Measurements from ENCODE around the gene SPATA16. TPM values are rescaled to one million over a fixed set of nuclear protein-coding genes. Genes with fewer than 3 reads are reported as not detected.
"Not testable (repeated sequence)": the region's sequence is repeated elsewhere in the genome, so short reads cannot be mapped to it uniquely, and the experiment has no call there.

Gene SPATA16, protein sequence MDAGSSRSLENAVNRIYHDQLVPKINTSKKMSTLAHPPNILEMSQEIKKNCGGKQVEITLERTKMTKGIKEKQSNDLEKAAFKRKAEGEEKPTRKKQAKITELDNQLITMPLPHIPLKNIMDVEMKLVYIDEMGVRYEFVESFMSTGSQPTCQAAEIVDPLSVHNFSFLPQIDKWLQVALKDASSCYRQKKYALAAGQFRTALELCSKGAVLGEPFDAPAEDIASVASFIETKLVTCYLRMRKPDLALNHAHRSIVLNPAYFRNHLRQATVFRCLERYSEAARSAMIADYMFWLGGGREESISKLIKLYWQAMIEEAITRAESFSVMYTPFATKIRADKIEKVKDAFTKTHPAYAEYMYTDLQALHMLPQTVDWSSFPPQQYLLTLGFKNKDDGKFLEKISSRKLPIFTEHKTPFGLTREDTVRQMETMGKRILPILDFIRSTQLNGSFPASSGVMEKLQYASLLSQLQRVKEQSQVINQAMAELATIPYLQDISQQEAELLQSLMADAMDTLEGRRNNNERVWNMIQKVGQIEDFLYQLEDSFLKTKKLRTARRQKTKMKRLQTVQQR
- total RNA-seq (not detected), polyA plus RNA-seq (not detected)
- long read RNA-seq, donor 1: 0 reads
- long read RNA-seq, donor 2: 0 reads
- long read RNA-seq, donor 3: 0 reads
- long read RNA-seq, donor 4: 0 reads

DNA sequence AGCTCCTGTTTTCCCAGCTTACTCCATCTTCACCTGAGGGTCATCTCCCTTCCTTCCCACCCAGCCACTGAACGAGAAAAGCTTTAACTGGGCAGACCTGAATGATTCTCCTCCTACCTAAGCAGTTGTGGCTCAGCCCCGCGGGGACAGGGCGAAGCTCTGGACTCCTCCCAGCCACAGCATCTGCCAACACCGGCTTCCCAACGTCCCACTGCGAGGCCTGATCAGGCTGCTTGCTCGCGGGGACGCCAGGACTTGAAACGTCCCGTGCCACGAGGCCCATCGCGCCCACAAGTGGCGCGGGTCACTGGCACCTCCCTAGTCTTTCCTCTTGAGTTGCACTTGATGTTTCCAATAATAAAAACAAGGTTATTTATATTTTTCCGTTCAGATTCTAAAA, at the start of gene SPATA16:
Gene SPATA16, minus strand, starts transcription at position 250 of the 400 bp plus-strand sequence. CDS start 23,504 bp downstream, outside the sequence.
- DNase-seq (no peak), ATAC-seq (no peak)
- H3K27me3 ChIP-seq (ENCODE audit: control insufficient read depth, insufficient read depth): no peaks in the 10 kb centered on the region
- no peaks in the 10 kb centered on the region for H3K9me3 ChIP-seq (ENCODE audit: control insufficient read depth, low read length)
- 90% methylated on average over 18 of the region's 18 CpGs for WGBS
- no peak within 1 kb of the TSS for H3K27ac ChIP-seq (ENCODE audit: low read length)
- intact Hi-C loops (cut with DNase I): no loop called here
- no peak within 1 kb of the TSS for H3K4me3 ChIP-seq (ENCODE audit: low read length)
- no peaks in the 10 kb centered on the region for H3K4me1 ChIP-seq (ENCODE audit: control insufficient read depth, insufficient read depth, low read length)

DNA sequence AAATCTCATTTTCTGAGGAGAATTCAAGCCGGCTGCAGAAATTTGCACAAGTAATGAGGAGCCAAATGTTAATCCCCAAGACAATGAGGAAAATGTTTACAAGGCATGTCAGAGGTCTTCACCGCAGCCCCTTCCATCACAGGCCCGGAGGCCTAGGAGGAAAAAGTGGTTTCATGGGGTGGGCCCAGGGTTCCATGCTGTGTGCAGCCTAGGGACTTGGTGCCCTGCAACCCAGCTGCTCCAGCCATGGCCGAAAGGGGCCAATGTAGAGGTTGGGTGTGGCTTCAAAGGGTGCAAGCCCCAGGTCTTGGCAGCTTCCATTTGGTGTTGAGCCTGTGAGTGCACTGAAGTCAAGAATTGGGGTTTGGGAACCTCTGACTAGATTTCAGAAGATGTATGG, 42.0 kb upstream of the SPATA16 start:
- H3K4me3 ChIP-seq (ENCODE audit: low read length); DNase-seq; intact Hi-C loops (cut with DNase I); H3K4me1 ChIP-seq (ENCODE audit: control insufficient read depth, insufficient read depth, low read length); H3K9me3 ChIP-seq (ENCODE audit: control insufficient read depth, low read length); H3K27ac ChIP-seq (ENCODE audit: low read length); ATAC-seq; H3K27me3 ChIP-seq (ENCODE audit: control insufficient read depth, insufficient read depth): not testable (repeated sequence)
- WGBS: 89% methylated on average over 4 of the region's 4 CpGs

DNA sequence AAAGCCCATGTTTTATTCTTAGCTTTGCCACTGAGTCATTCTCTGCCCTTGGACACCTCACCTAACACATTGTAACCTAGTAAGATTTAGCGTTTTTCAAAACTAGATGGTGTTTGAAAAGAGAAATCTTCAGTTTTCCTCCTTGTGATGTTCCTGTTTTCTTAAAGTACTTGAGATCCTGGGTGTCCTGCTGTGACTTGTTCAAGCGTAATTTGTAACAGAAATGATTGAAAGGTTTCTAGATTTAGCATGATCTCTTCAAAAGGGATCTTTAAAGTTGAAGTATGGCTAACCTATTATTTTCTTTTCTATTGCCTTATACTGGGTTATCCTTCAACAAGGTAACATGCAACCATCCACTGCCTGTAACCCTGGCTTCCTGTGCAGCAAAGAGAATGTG, 32.6 kb upstream of the SPATA16 start:
- H3K27me3 ChIP-seq (ENCODE audit: control insufficient read depth, insufficient read depth): no peaks in the 10 kb centered on the region
- 49% methylated on average over 2 of the region's 2 CpGs for WGBS
- DNase-seq (no peak), ATAC-seq (no peak)
- no peak overlapping the region for H3K27ac ChIP-seq (ENCODE audit: low read length)
- intact Hi-C loops (cut with DNase I): no loop called here
- no peaks in the 10 kb centered on the region for H3K9me3 ChIP-seq (ENCODE audit: control insufficient read depth, low read length)
- no peaks in the 10 kb centered on the region for H3K4me1 ChIP-seq (ENCODE audit: control insufficient read depth, insufficient read depth, low read length)
- no peak overlapping the region for H3K4me3 ChIP-seq (ENCODE audit: low read length)

DNA sequence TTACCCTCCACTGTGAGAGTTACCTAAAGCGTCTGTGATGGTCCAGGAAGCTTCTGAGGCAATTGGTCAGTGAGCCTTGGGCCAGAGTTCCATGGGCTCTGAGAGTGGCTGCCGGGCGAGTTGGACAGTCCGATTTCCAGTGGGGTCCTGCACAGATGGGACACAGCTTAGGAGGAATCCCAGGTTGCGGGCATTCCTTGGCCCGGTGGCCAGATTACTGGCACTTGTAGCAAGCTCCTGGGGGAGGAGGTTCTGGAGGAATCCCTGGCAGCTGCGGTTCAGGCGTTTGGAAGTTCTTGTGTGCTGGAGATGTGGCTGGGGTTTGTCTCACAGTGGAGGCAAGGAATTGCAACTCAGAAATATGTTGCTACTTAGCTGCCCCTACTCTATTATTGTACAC, 18.1 kb upstream of the SPATA16 start:
- H3K27me3 ChIP-seq (ENCODE audit: control insufficient read depth, insufficient read depth); H3K9me3 ChIP-seq (ENCODE audit: control insufficient read depth, low read length); DNase-seq; ATAC-seq; intact Hi-C loops (cut with DNase I); H3K4me1 ChIP-seq (ENCODE audit: control insufficient read depth, insufficient read depth, low read length); H3K27ac ChIP-seq (ENCODE audit: low read length); H3K4me3 ChIP-seq (ENCODE audit: low read length): not testable (repeated sequence)
- WGBS: 91% methylated on average over 8 of the region's 8 CpGs

DNA sequence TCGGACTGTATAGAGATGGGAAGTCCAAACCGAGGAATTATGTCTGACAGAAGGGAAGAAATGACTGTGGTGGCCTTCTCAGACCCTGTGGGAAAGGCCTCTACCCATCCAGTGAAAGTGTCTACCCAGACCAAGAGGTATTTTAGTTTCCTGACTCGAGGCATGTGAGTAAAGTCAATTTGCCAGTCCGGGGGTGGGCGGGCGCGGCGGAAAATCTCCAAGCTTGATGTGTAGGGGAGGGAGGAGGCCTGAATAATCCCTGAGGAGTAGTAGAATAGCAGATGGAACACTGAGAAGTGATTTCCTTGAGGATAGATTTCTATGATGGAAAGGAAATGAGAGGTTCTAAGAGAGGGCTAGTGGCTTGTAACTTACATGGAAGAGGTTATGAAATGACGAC, 15.5 kb upstream of the SPATA16 start:
- H3K4me3 ChIP-seq (ENCODE audit: low read length); DNase-seq; intact Hi-C loops (cut with DNase I); H3K27ac ChIP-seq (ENCODE audit: low read length); H3K27me3 ChIP-seq (ENCODE audit: control insufficient read depth, insufficient read depth); H3K4me1 ChIP-seq (ENCODE audit: control insufficient read depth, insufficient read depth, low read length); ATAC-seq; H3K9me3 ChIP-seq (ENCODE audit: control insufficient read depth, low read length): not testable (repeated sequence)
- WGBS: 88% methylated on average over 9 of the region's 9 CpGs

DNA sequence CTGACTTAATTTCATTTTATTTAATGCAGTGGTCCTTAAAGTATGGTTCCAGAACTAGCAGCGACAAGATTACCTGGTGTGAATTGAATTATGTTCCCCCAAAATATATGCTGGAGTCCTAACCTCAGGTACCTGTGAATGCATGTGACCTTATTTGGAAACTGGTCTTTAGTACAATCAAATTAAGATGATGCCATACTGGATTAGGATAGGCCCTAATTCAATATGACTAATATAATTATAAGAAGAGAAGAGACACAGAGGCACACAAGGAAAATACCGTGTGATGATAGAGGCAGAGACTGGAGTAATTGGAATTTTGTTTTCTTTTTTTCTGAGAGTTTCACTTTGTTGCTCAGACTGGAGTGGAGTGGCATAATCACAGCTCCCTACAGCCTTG, 12.6 kb upstream of the SPATA16 start:
- WGBS: 89% methylated on average over 2 of the region's 2 CpGs
- DNase-seq (no peak), ATAC-seq (no peak)
- no peak overlapping the region for H3K4me3 ChIP-seq (ENCODE audit: low read length)
- H3K27me3 ChIP-seq (ENCODE audit: control insufficient read depth, insufficient read depth): no peaks in the 10 kb centered on the region
- H3K27ac ChIP-seq (ENCODE audit: low read length): no peak overlapping the region
- H3K9me3 ChIP-seq (ENCODE audit: control insufficient read depth, low read length): no peaks in the 10 kb centered on the region
- no peaks in the 10 kb centered on the region for H3K4me1 ChIP-seq (ENCODE audit: control insufficient read depth, insufficient read depth, low read length)
- intact Hi-C loops (cut with DNase I): no loop called here

DNA sequence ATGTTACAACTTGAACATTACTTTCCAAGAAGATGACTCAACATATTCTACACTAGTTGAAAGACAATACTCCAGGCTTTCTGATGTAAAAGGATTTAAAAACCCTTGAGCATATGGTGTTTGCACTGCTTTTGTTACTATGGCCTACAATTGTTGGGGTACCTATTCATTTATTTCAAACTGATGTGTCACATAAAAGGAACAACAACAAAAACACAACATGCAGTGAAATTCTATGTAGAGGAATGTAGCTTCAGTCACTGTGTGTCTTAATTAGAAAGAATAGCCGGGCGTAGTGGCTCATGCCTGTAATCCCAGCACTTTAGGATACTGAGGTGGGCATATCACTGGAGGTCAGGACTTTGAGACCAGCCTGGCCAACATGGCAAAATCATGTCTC, 1.6 kb downstream of the SPATA16 start:
- no peak for ATAC-seq
- 91% methylated on average over 2 of the region's 2 CpGs for WGBS

DNA sequence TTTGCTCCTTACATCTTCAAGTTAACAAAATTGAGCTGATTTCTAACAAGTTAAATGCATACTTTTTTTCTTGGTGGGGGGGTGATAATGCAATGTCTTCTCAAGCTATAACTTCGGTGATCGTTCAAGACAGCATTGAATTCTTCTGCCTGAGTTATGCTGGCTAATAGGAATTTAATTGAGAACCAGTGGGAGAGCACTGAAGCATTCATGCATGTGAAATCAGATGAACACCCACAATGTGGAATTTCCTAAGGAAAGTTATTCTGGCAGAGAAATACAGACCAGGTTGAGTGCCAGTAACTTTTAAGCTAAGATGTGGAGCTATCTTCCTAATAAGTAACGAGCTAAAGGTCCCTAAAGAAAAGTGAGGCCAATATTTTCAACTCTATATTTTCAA, 3.0 kb downstream of the SPATA16 start:
- Histone ChIP-seq H3K4me1 (ENCODE audit: control insufficient read depth, insufficient read depth, low read length) (no peaks in the 10 kb centered on the region), H3K9me3 (ENCODE audit: control insufficient read depth, low read length) (no peaks in the 10 kb centered on the region), H3K27ac (ENCODE audit: low read length) (no peak overlapping the region), H3K4me3 (ENCODE audit: low read length) (no peak overlapping the region), H3K27me3 (ENCODE audit: control insufficient read depth, insufficient read depth) (no peaks in the 10 kb centered on the region)
- intact Hi-C loops (cut with DNase I): no loop called here
- no peak for ATAC-seq
- 76% methylated on average over 3 of the region's 3 CpGs for WGBS
- DNase-seq: no peak

More for the DNA sequence above, 1.6 kb downstream of the SPATA16 start:
- intact Hi-C loops (cut with DNase I): no loop called here
- H3K4me3 ChIP-seq (ENCODE audit: low read length): no peak overlapping the region
- no peak overlapping the region for H3K27ac ChIP-seq (ENCODE audit: low read length)
- H3K27me3 ChIP-seq (ENCODE audit: control insufficient read depth, insufficient read depth): no peaks in the 10 kb centered on the region
- H3K9me3 ChIP-seq (ENCODE audit: control insufficient read depth, low read length): no peaks in the 10 kb centered on the region
- H3K4me1 ChIP-seq (ENCODE audit: control insufficient read depth, insufficient read depth, low read length): no peaks in the 10 kb centered on the region
- no peak for DNase-seq

DNA sequence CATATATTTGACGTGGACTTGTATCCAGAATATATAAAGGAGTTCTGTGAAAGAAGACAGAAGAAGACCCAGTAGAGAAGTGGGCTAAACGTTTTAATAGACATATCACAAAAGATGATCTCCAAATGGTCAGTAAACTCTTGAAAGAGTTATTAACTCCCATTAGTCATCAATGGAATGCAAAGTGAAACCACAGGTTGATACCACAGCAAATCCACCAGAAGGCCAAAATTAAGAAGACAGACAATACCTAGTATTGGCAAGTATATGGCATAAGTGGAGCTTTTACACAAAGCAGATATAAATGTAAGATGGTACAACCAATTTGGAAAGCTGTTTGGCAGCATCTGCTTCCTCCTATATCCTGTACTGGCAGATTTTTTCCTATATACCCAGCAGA, 6.0 kb downstream of the SPATA16 start:
- no peaks in the 10 kb centered on the region for H3K27me3 ChIP-seq (ENCODE audit: control insufficient read depth, insufficient read depth)
- no peak overlapping the region for H3K27ac ChIP-seq (ENCODE audit: low read length)
- H3K4me3 ChIP-seq (ENCODE audit: low read length): no peak overlapping the region
- no peak for DNase-seq
- WGBS: 26% methylated on average over 2 of the region's 2 CpGs
- no peaks in the 10 kb centered on the region for H3K9me3 ChIP-seq (ENCODE audit: control insufficient read depth, low read length)
- intact Hi-C loops (cut with DNase I): no loop called here
- no peak for ATAC-seq
- no peaks in the 10 kb centered on the region for H3K4me1 ChIP-seq (ENCODE audit: control insufficient read depth, insufficient read depth, low read length)

DNA sequence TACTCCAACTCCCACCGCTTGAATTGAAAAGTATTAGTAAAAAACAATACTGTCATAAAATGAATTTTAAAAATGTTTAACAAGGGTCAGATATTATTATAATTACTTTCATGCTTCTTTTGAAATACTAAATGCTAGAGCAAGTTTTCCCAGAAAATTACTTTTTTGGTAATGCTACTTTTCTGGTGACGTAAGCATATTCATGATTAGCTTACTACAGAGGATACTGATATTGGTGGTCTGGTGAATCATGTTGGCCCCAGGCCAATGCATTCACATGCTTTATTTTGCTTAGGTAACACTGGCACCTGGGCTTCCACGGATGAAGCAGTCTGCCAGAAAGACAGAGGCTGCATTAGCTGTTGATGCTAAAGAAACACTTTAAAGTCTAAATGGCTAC, 12.4 kb downstream of the SPATA16 start:
- Histone ChIP-seq H3K4me3 (ENCODE audit: low read length) (no peak overlapping the region), H3K27ac (ENCODE audit: low read length) (no peak overlapping the region), H3K27me3 (ENCODE audit: control insufficient read depth, insufficient read depth) (no peaks in the 10 kb centered on the region), H3K9me3 (ENCODE audit: control insufficient read depth, low read length) (no peaks in the 10 kb centered on the region), H3K4me1 (ENCODE audit: control insufficient read depth, insufficient read depth, low read length) (no peaks in the 10 kb centered on the region)
- no peak for DNase-seq
- no peak for ATAC-seq
- intact Hi-C loops (cut with DNase I): no loop called here
- WGBS: 87% methylated on average over 3 of the region's 3 CpGs

DNA sequence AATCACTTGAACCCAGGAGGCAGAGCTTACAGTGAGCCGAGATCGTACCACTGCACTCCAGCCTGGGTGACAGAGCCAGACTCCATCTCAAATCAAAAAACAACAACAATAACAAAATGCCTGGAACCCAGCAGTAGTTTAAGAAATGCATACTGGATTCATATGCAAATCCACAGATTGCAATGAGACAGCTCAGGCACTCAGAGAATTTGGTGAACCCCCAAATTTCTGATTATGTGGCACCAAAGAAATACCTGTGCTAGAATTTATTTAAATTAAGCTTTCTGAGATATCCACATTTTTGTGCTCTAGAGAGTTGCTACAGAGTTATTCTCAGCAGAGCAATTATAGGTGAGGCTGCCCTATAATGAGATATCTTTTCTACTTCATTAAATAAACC, 29.7 kb downstream of the SPATA16 start:
- H3K9me3 ChIP-seq (ENCODE audit: control insufficient read depth, low read length): no peaks in the 10 kb centered on the region
- intact Hi-C loops (cut with DNase I): no loop called here
- 94% methylated on average over 2 of the region's 2 CpGs for WGBS
- no peak overlapping the region for H3K4me3 ChIP-seq (ENCODE audit: low read length)
- no peaks in the 10 kb centered on the region for H3K4me1 ChIP-seq (ENCODE audit: control insufficient read depth, insufficient read depth, low read length)
- ATAC-seq (no peak), DNase-seq (no peak)
- no peak overlapping the region for H3K27ac ChIP-seq (ENCODE audit: low read length)
- no peaks in the 10 kb centered on the region for H3K27me3 ChIP-seq (ENCODE audit: control insufficient read depth, insufficient read depth)

All from right cardiac atrium (tissue), 5 donors.